Measurements from ENCODE around the gene HMGA1. TPM values are rescaled to one million over a fixed set of nuclear protein-coding genes. Genes with fewer than 3 reads are reported as not detected.
A peak's percentile ranks its signal among the peaks of the same experiment; 100 is the strongest.

The HMGA1 gene
- total RNA-seq, 1 experiment from 2014 or later, result 48.4 TPM

- Histone ChIP-seq H3K9me3 (replicated peaks) (no peaks in the 10 kb centered on the region), H3K4me1 (replicated peaks) (peaks cover 23% of the 10 kb centered on the region), H3K36me3 (no peaks in the 10 kb centered on the region), H3K27me3 (replicated peaks) (no peaks in the 10 kb centered on the region), H3K4me3 (no peak overlapping the region), H3K27ac (no peak overlapping the region)
- no peak for DNase-seq (ENCODE audit: low read depth in 1 of 2, low spot score in 2 of 2)
Observed at GRCh38 chr6:34230653-34231371, 5.9 kb upstream of the HMGA1 start.

- Histone ChIP-seq H3K4me3 (no peak overlapping the region), H3K9me3 (replicated peaks) (no peaks in the 10 kb centered on the region), H3K27me3 (replicated peaks) (no peaks in the 10 kb centered on the region), H3K27ac (no peak overlapping the region), H3K36me3 (no peaks in the 10 kb centered on the region), H3K4me1 (replicated peaks) (peaks cover 32% of the 10 kb centered on the region)
- DNase-seq (ENCODE audit: low read depth in 1 of 2, low spot score in 2 of 2), result no peak
Observed at GRCh38 chr6:34231566-34232336, 4.9 kb upstream of the HMGA1 start.

- DNase-seq (ENCODE audit: low read depth in 1 of 2, low spot score in 2 of 2), result no peak
- Histone ChIP-seq H3K27ac (no peak overlapping the region), H3K4me1 (replicated peaks) (peaks cover 32% of the 10 kb centered on the region), H3K27me3 (replicated peaks) (no peaks in the 10 kb centered on the region), H3K9me3 (replicated peaks) (no peaks in the 10 kb centered on the region), H3K36me3 (peaks cover 2% of the 10 kb centered on the region; the same call in 1 of the 2 replicates), H3K4me3 (no peak overlapping the region)
Observed at GRCh38 chr6:34232901-34233300, 3.8 kb upstream of the HMGA1 start.

- Histone ChIP-seq H3K27me3 (replicated peaks) (no peaks in the 10 kb centered on the region), H3K27ac (no peak overlapping the region), H3K9me3 (replicated peaks) (no peaks in the 10 kb centered on the region), H3K4me1 (replicated peaks) (peaks cover 32% of the 10 kb centered on the region), H3K36me3 (peaks cover 6% of the 10 kb centered on the region; the same call in 1 of the 2 replicates), H3K4me3 (no peak overlapping the region)
- DNase-seq (ENCODE audit: low read depth in 1 of 2, low spot score in 2 of 2), result no peak
Observed at GRCh38 chr6:34233867-34234266, 2.8 kb upstream of the HMGA1 start.

GRCh38 chr6:34234667-34235306 is 1.9 kb upstream of the HMGA1 start:
- Histone ChIP-seq H3K4me3 (no peak overlapping the region), H3K27me3 (replicated peaks) (no peaks in the 10 kb centered on the region), H3K36me3 (peaks cover 7% of the 10 kb centered on the region; the same call in 1 of the 2 replicates), H3K9me3 (replicated peaks) (no peaks in the 10 kb centered on the region), H3K27ac (no peak overlapping the region), H3K4me1 (replicated peaks) (peaks cover 25% of the 10 kb centered on the region)
- no peak for DNase-seq (ENCODE audit: low read depth in 1 of 2, low spot score in 2 of 2)

GRCh38 chr6:34235307-34236130 is 1.2 kb upstream of the HMGA1 start:
- DNase-seq (ENCODE audit: low read depth in 1 of 2, low spot score in 2 of 2), result no peak
- no peak overlapping the region for H3K4me3 ChIP-seq
- H3K27ac ChIP-seq, result no peak overlapping the region

GRCh38 chr6:34236131-34236442 is 586 bp upstream of the HMGA1 start:
- Histone ChIP-seq H3K36me3 (peaks cover 15% of the 10 kb centered on the region; the same call in 1 of the 2 replicates), H3K27me3 (replicated peaks) (no peaks in the 10 kb centered on the region), H3K4me3 (no peak overlapping the region), H3K27ac (no peak overlapping the region), H3K9me3 (replicated peaks) (no peaks in the 10 kb centered on the region), H3K4me1 (replicated peaks) (peaks cover 25% of the 10 kb centered on the region)
- DNase-seq (ENCODE audit: low read depth in 1 of 2, low spot score in 2 of 2), result no peak

More at GRCh38 chr6:34235307-34236130, 1.2 kb upstream of the HMGA1 start:
- Histone ChIP-seq H3K27me3 (replicated peaks) (no peaks in the 10 kb centered on the region), H3K36me3 (peaks cover 10% of the 10 kb centered on the region; the same call in 1 of the 2 replicates), H3K9me3 (replicated peaks) (no peaks in the 10 kb centered on the region), H3K4me1 (replicated peaks) (peaks cover 25% of the 10 kb centered on the region)

GRCh38 chr6:34237316-34237721 is 646 bp downstream of the HMGA1 start:
- no peak for DNase-seq (ENCODE audit: low read depth in 1 of 2, low spot score in 2 of 2)
- H3K27ac ChIP-seq, result peak overlapping the region; percentile 49; the same call in 1 of the 2 replicates
- no peaks in the 10 kb centered on the region for H3K27me3 ChIP-seq (replicated peaks)
- peaks cover 28% of the 10 kb centered on the region for H3K36me3 ChIP-seq
- H3K4me1 ChIP-seq (replicated peaks), result peaks cover 31% of the 10 kb centered on the region
- peak overlapping the region; percentile 81 for H3K4me3 ChIP-seq
- no peaks in the 10 kb centered on the region for H3K9me3 ChIP-seq (replicated peaks)

GRCh38 chr6:34237722-34238584 is 1.3 kb downstream of the HMGA1 start:
- H3K4me3 ChIP-seq, result peak overlapping the region; percentile 81
- H3K9me3 ChIP-seq (replicated peaks), result no peaks in the 10 kb centered on the region
- no peaks in the 10 kb centered on the region for H3K27me3 ChIP-seq (replicated peaks)
- DNase-seq (ENCODE audit: low read depth in 1 of 2, low spot score in 2 of 2), result peak; percentile 39 to 63
- H3K36me3 ChIP-seq, result peaks cover 34% of the 10 kb centered on the region
- H3K4me1 ChIP-seq (replicated peaks), result peaks cover 38% of the 10 kb centered on the region
- H3K27ac ChIP-seq, result peak overlapping the region; percentile 49

- Histone ChIP-seq H3K36me3 (peaks cover 43% of the 10 kb centered on the region), H3K27me3 (replicated peaks) (no peaks in the 10 kb centered on the region), H3K4me1 (replicated peaks) (peaks cover 47% of the 10 kb centered on the region), H3K27ac (no peak overlapping the region), H3K4me3 (peak overlapping the region; percentile 81), H3K9me3 (replicated peaks) (no peaks in the 10 kb centered on the region)
- no peak for DNase-seq (ENCODE audit: low read depth in 1 of 2, low spot score in 2 of 2)
Observed at GRCh38 chr6:34238585-34239499, 2.2 kb downstream of the HMGA1 start.

- no peaks in the 10 kb centered on the region for H3K27me3 ChIP-seq (replicated peaks)
- peaks cover 44% of the 10 kb centered on the region for H3K36me3 ChIP-seq
- no peaks in the 10 kb centered on the region for H3K9me3 ChIP-seq (replicated peaks)
- H3K27ac ChIP-seq, result no peak overlapping the region
- no peak for DNase-seq (ENCODE audit: low read depth in 1 of 2, low spot score in 2 of 2)
- no peak overlapping the region for H3K4me3 ChIP-seq
- H3K4me1 ChIP-seq (replicated peaks), result peaks cover 53% of the 10 kb centered on the region
Observed at GRCh38 chr6:34239500-34239825, 2.8 kb downstream of the HMGA1 start.

- H3K4me1 ChIP-seq (replicated peaks), result peaks cover 57% of the 10 kb centered on the region
- H3K27ac ChIP-seq, result no peak overlapping the region
- no peak for DNase-seq (ENCODE audit: low read depth in 1 of 2, low spot score in 2 of 2)
Observed at GRCh38 chr6:34239893-34240292, 3.2 kb downstream of the HMGA1 start.

More at GRCh38 chr6:34239893-34240292, 3.2 kb downstream of the HMGA1 start:
- H3K36me3 ChIP-seq, result peaks cover 44% of the 10 kb centered on the region
- H3K9me3 ChIP-seq (replicated peaks), result no peaks in the 10 kb centered on the region
- no peaks in the 10 kb centered on the region for H3K27me3 ChIP-seq (replicated peaks)
- H3K4me3 ChIP-seq, result no peak overlapping the region
